Ovary (tissue), 9 donors: ENCODE results near the gene LIG4. TPM values are rescaled to one million over a fixed set of nuclear protein-coding genes. Genes with fewer than 3 reads are reported as not detected.
"Not testable (repeated sequence)": the region's sequence is repeated elsewhere in the genome, so short reads cannot be mapped to it uniquely, and the experiment has no call there.

Experiments
- DNase-seq, 5 donors: peaks; one replicate each; pipeline ENCODE4 v3.0.0-alpha.2; 2019 to 2020
- H3K27ac ChIP-seq, 2 donors: fragments of 200-600 bp; one replicate each; pipeline versions ENCODE4 v1.5.1 to v1.8.0; 2019 to 2022
- H3K27me3 ChIP-seq: fragments of 200-600 bp; one replicate; pipeline ENCODE4 v1.8.0; 2022
- H3K36me3 ChIP-seq: fragments of 200-600 bp; sonication (generic); one replicate; pipeline ENCODE4 v1.5.1; 2019
- H3K4me1 ChIP-seq: one replicate; pipeline ENCODE4 v1.8.1; 2013; ENCODE audit warnings: mild to moderate bottlenecking, moderate library complexity; ENCODE audit not compliant: insufficient read depth
- H3K4me3 ChIP-seq: fragments of 200-600 bp; sonication (generic); one replicate; pipeline ENCODE4 v1.5.1; 2017
- H3K9me3 ChIP-seq, 2 donors: fragments of 200-600 bp in 1 of 2; sonication (generic) in 1 of 2; one replicate each; pipeline versions ENCODE4 v1.5.1 to v1.8.1; 2013 to 2019; ENCODE audit warnings: mild to moderate bottlenecking in 1 of 2, moderate library complexity in 1 of 2
- EP300 ChIP-seq: sonication (generic); formaldehyde crosslinking; IDR thresholded peaks from one replicate; pipeline ENCODE4 v1.6.1; 2017; ENCODE audit warnings: antibody characterized with exemption
- POLR2A ChIP-seq: fragments of 450-650 bp; IDR thresholded peaks from one replicate; pipeline ENCODE4 v1.6.1; 2017; ENCODE audit warnings: antibody characterized with exemption, mild to moderate bottlenecking, moderate library complexity
- WGBS, 3 donors: extraction: QIAGEN DNeasy Blood & Tissue Kit in 1 of 3; methylation state at CpG; one replicate each; pipeline versions ENCODE4 v1.1.5 to v1.1.7; 2013 to 2017; 5-methylcytosine and 5-hydroxymethylcytosine counted together
- intact Hi-C, 4 donors: fragments of 100-400 bp; cut with DNase I; formaldehyde crosslinking; loops; one replicate each; pipeline versions ENCODE4 v1.11.0 to v1.15.1; 2022 to 2023
- polyA plus RNA-seq, 2 donors: library from polyadenylated mRNA; stranded (reverse); fragments of 200-250 nt in 1 of 2; fragments of 350-450 nt in 1 of 2; fragmentation: Illumina TruSeq in 1 of 2; extraction: RNeasy Lipid Tissue Mini Kit (QIAGEN cat#74804) in 1 of 2; gene quantifications; one replicate each; pipeline ENCODE4 v1.2.3, GENCODE V29; 2013 to 2014
- total RNA-seq, 7 donors: library from RNA; depleted of rRNA in 2 of 7; stranded (reverse); fragments of >200 nt in 2 of 7; fragmentation: NEBNext Ultra II Directional in 3 of 7; extraction: Animal tissue kit (Norgen Biotek cat#: 25700) in 3 of 7; gene quantifications; one replicate each; pipeline versions ENCODE4 v1.1.0 to v1.2.4, GENCODE V29; 2016 to 2023
- TF ChIP-seq, protein P1 (sequence below), 3 donors: fragments of 450-650 bp in 2 of 3; fragments of 200-600 bp in 1 of 3; IDR thresholded peaks; one replicate each; pipeline versions ENCODE4 v1.5.1 to v1.8.0; 2016 to 2022; ENCODE audit warnings: antibody characterized with exemption in 3 of 3, mild to moderate bottlenecking in 1 of 3
- donor health status: DM: no; HTN: no; CAD: no; lungs with moderate emphysema.
- donor health status: DM: no; HTN: no; CAD: no.
- donor health status: Bipolar disorder and iron deficiency.
- donor health status: DM: yes; HTN: yes; CAD: no.
- donor health status: DM: no; HTN: no; CAD: no.
- donor health status: DM: yes; HTN: yes; CAD: no.

Gene LIG4
- total and polyA plus RNA-seq, 9 donors = 3.5 to 7.2 (median 5.1) TPM

- Histone ChIP-seq H3K9me3 (no peaks in the 10 kb centered on the region), H3K27me3 (no peaks in the 10 kb centered on the region), H3K27ac (no peak overlapping the region), H3K4me1 (peaks cover 6% of the 10 kb centered on the region), H3K36me3 (no peaks in the 10 kb centered on the region), H3K4me3 (no peak overlapping the region)
- DNase-seq = no peak
- 72 to 75% (median 74%) methylated on average over 7 of the region's 7 CpGs for WGBS, 3 donors
- intact Hi-C loops = no loop called here
- TF ChIP-seq, protein P1, sequence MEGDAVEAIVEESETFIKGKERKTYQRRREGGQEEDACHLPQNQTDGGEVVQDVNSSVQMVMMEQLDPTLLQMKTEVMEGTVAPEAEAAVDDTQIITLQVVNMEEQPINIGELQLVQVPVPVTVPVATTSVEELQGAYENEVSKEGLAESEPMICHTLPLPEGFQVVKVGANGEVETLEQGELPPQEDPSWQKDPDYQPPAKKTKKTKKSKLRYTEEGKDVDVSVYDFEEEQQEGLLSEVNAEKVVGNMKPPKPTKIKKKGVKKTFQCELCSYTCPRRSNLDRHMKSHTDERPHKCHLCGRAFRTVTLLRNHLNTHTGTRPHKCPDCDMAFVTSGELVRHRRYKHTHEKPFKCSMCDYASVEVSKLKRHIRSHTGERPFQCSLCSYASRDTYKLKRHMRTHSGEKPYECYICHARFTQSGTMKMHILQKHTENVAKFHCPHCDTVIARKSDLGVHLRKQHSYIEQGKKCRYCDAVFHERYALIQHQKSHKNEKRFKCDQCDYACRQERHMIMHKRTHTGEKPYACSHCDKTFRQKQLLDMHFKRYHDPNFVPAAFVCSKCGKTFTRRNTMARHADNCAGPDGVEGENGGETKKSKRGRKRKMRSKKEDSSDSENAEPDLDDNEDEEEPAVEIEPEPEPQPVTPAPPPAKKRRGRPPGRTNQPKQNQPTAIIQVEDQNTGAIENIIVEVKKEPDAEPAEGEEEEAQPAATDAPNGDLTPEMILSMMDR (IDR thresholded peaks at IDR 0.05) = no peak
Measured at GRCh38 chr13:108223687-108224503, 8.6 kb upstream of the LIG4 start.

- no peak for DNase-seq
- peaks cover 9% of the 10 kb centered on the region for H3K4me1 ChIP-seq
- intact Hi-C loops = no loop called here
- TF ChIP-seq EP300 (no peak), POLR2A (no peak)
- TF ChIP-seq, protein P1 (IDR thresholded peaks at IDR 0.05) = no peak
- no peaks in the 10 kb centered on the region for H3K9me3 ChIP-seq
- H3K27me3 ChIP-seq = no peaks in the 10 kb centered on the region
- no peak overlapping the region for H3K4me3 ChIP-seq
- WGBS, 3 donors = 61 to 74% (median 63%) methylated on average over 1 of the region's 1 CpG
- H3K36me3 ChIP-seq = no peaks in the 10 kb centered on the region
- no peak overlapping the region for H3K27ac ChIP-seq
Measured at GRCh38 chr13:108220041-108220440, 4.7 kb upstream of the LIG4 start.

- Histone ChIP-seq H3K36me3 (no peaks in the 10 kb centered on the region), H3K4me1 (peaks cover 9% of the 10 kb centered on the region), H3K27ac (peak within 1 kb of the TSS; percentile 33 to 66), H3K4me3 (peak within 1 kb of the TSS; percentile 92), H3K9me3 (no peaks in the 10 kb centered on the region), H3K27me3 (no peaks in the 10 kb centered on the region)
- intact Hi-C loops = no loop called here
- WGBS, 3 donors = 0 to 1% (median 0%) methylated on average over 63 to 93 of the region's 93 CpGs
- DNase-seq = peak; percentile 86 to 96 (median 91)
- TF ChIP-seq, protein P1 (IDR thresholded peaks at IDR 0.05) = peak in 1 of 3 donors; percentile 16
- TF ChIP-seq EP300 = peak; percentile 2
- TF ChIP-seq POLR2A = peak; percentile 65
Measured at GRCh38 chr13:108218044-108218974, 3.0 kb upstream of the LIG4 start, which contains the start of gene ABHD13. ABHD13 (plus strand) TSS chr13:108218392; CDS start chr13:108229219, 10,827 bp downstream.

GRCh38 chr13:108217307-108218043, 2.1 kb upstream of the LIG4 start:
- H3K36me3 ChIP-seq, intact Hi-C loops, H3K27me3 ChIP-seq, H3K9me3 ChIP-seq, H3K4me1 ChIP-seq: not testable (repeated sequence)
- Histone ChIP-seq H3K4me3 (peak overlapping the region; percentile 92), H3K27ac (peak overlapping the region in 1 of 2 donors; percentile 66)
- DNase-seq = peak in 2 of 5 donors; percentile 26 to 35
- WGBS, 3 donors = 55 to 65% (median 60%) methylated on average over 27 of the region's 27 CpGs
